ENCODE results near the gene USP31. TPM values are rescaled to one million over a fixed set of nuclear protein-coding genes. Genes with fewer than 3 reads are reported as not detected.

The USP31 gene
- total and polyA plus RNA-seq, 10 donors, result 0.52 to 9.0 (median 5.5) TPM

DNA sequence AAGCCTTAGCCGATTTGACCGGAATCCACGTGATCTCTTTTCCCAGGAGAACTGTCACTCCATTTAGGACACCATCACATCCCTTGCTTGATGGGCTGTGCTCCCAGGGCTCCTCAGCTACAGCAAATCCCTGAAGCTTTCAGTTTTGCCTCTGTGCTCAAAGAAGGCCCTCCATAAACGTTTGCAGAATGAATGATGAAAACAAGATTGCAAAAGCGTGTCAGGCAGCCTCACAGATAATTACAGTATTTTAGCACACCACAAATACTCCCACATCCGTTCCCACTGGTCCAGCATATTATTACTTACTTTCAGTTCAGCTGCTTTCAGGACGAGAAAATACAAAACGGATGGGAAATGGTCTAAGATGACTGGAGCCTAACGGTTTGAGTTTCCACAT lies 84.6 kb downstream of the USP31 start:
- intact Hi-C loops (cut with DNase I; ENCODE audit: low total_unique reads), result no loop called here
- Histone ChIP-seq H3K4me3 (no peak overlapping the region), H3K27ac (peak overlapping the region in 5 of 8 donors; percentile 3 to 29 (median 23)), H3K27me3 (replicated peaks in 1 of 7) (peaks cover 0 to 3% (median 0%) of the 10 kb centered on the region in 7 donors), H3K36me3 (peaks cover 0 to 25% (median 20%) of the 10 kb centered on the region in 6 donors), H3K9me3 (no peaks in the 10 kb centered on the region), H3K4me1 (peaks cover 0 to 11% (median 2%) of the 10 kb centered on the region in 6 donors)
- WGBS, 5 donors, result 61 to 82% (median 72%) methylated on average over 9 of the region's 9 CpGs
- TF ChIP-seq POLR2A (IDR thresholded peaks at IDR 0.05) (no peak), POLR2AphosphoS5 (IDR thresholded peaks at IDR 0.05) (no peak)
- TF ChIP-seq, protein P1, sequence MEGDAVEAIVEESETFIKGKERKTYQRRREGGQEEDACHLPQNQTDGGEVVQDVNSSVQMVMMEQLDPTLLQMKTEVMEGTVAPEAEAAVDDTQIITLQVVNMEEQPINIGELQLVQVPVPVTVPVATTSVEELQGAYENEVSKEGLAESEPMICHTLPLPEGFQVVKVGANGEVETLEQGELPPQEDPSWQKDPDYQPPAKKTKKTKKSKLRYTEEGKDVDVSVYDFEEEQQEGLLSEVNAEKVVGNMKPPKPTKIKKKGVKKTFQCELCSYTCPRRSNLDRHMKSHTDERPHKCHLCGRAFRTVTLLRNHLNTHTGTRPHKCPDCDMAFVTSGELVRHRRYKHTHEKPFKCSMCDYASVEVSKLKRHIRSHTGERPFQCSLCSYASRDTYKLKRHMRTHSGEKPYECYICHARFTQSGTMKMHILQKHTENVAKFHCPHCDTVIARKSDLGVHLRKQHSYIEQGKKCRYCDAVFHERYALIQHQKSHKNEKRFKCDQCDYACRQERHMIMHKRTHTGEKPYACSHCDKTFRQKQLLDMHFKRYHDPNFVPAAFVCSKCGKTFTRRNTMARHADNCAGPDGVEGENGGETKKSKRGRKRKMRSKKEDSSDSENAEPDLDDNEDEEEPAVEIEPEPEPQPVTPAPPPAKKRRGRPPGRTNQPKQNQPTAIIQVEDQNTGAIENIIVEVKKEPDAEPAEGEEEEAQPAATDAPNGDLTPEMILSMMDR (IDR thresholded peaks at IDR 0.05 in 8 of 11, conservative IDR thresholded peaks at IDR 0.05 in 3 of 11), result no peak
- DNase-seq, result no peak

- intact Hi-C loops (cut with DNase I; ENCODE audit: low total_unique reads), result no loop called here
- no peak overlapping the region for H3K27ac ChIP-seq
- no peaks in the 10 kb centered on the region for H3K9me3 ChIP-seq
- peaks cover 0 to 4% (median 0%) of the 10 kb centered on the region in 6 donors for H3K36me3 ChIP-seq
- 69 to 77% (median 74%) methylated on average over 5 of the region's 5 CpGs for WGBS, 5 donors
- TF ChIP-seq POLR2A (IDR thresholded peaks at IDR 0.05), result no peak
- TF ChIP-seq, protein P1 (IDR thresholded peaks at IDR 0.05 in 8 of 11, conservative IDR thresholded peaks at IDR 0.05 in 3 of 11), result no peak
- TF ChIP-seq POLR2AphosphoS5 (IDR thresholded peaks at IDR 0.05), result no peak
- no peak overlapping the region for H3K4me3 ChIP-seq
- no peak for DNase-seq
- H3K4me1 ChIP-seq, result peaks cover 0 to 11% (median 2%) of the 10 kb centered on the region in 6 donors
- H3K27me3 ChIP-seq (replicated peaks in 1 of 7), result peaks cover 0 to 23% (median 0%) of the 10 kb centered on the region in 7 donors
Measured at GRCh38 chr16:23062524-23062923, 86.7 kb downstream of the USP31 start.

GRCh38 chr16:23061669-23062068 lies 87.6 kb downstream of the USP31 start:
- H3K4me1 ChIP-seq, result peaks cover 0 to 11% (median 2%) of the 10 kb centered on the region in 6 donors
- no peak for DNase-seq
- H3K9me3 ChIP-seq, result no peaks in the 10 kb centered on the region
- WGBS, 5 donors, result 79 to 88% (median 84%) methylated on average over 7 of the region's 7 CpGs
- intact Hi-C loops (cut with DNase I; ENCODE audit: low total_unique reads), result no loop called here
- H3K27ac ChIP-seq, result no peak overlapping the region
- H3K36me3 ChIP-seq, result no peaks in the 10 kb centered on the region
- H3K27me3 ChIP-seq (replicated peaks in 1 of 7), result peaks cover 0 to 29% (median 0%) of the 10 kb centered on the region in 7 donors
- no peak for TF ChIP-seq POLR2A (IDR thresholded peaks at IDR 0.05)
- TF ChIP-seq, protein P1 (IDR thresholded peaks at IDR 0.05 in 8 of 11, conservative IDR thresholded peaks at IDR 0.05 in 3 of 11), result no peak
- no peak for TF ChIP-seq POLR2AphosphoS5 (IDR thresholded peaks at IDR 0.05)
- no peak overlapping the region for H3K4me3 ChIP-seq

DNA sequence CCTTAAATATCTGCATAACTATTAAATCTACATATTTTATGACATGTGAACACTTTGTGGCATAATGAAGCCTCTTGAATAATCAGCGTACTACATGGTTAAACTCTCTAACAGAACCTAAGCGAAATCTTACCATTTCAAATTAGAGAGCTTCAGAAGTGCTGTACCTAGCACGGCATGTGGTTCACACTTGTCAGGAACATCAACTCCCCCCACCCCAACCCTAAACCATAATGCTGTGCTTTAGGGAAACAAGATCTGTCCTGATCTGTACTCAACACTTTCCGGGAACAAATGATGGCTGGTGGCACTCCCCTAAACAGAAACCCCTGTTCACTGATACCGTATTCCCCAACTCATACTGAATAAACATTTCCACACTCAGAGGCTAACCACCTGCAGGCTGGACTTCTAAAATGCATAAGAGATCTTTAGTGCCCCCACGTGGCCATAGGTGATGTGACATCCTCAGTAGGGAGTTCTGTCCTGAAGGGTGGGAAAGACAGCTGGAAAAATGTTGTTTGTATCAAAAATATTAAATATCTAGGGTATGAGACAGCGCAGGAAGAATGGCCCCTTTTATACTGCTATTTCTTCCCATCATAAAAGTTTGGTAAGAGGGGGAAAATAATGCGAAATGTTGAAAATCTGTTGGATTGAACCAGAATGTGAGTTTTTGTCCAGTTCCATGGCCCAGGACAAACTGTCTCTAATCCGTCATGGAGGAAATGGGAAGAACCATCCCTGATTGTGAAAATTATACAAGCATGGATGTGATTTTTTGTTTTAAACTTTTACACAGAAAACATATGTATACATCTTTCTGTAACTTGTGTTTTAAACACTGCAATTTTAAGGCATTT lies 88.6 kb downstream of the USP31 start:
- intact Hi-C loops (cut with DNase I; ENCODE audit: low total_unique reads), result no loop called here
- no peaks in the 10 kb centered on the region for H3K36me3 ChIP-seq
- 31 to 39% (median 32%) methylated on average over 9 of the region's 9 CpGs for WGBS, 5 donors
- peaks cover 0 to 5% (median 2%) of the 10 kb centered on the region in 6 donors for H3K4me1 ChIP-seq
- DNase-seq, result no peak
- no peaks in the 10 kb centered on the region for H3K9me3 ChIP-seq
- no peak overlapping the region for H3K27ac ChIP-seq
- peaks cover 0 to 32% (median 0%) of the 10 kb centered on the region in 7 donors for H3K27me3 ChIP-seq (replicated peaks in 1 of 7)
- TF ChIP-seq, protein P1 (IDR thresholded peaks at IDR 0.05 in 8 of 11, conservative IDR thresholded peaks at IDR 0.05 in 3 of 11), result peak; percentile 42 to 87 (median 75)
- no peak for TF ChIP-seq POLR2AphosphoS5 (IDR thresholded peaks at IDR 0.05)
- no peak overlapping the region for H3K4me3 ChIP-seq
